Neural cell (in vitro differentiated cells): ENCODE measurements around the gene IL5RA. TPM values are rescaled to one million over a fixed set of nuclear protein-coding genes. Genes with fewer than 3 reads are reported as not detected.

ENCODE experiments used
- H2AFZ ChIP-seq: fragments of 200-600, 300-800 bp; sonication (generic), shearing (Covaris generic); 2 replicates; pipeline ENCODE4 v1.6.0; 2014; ENCODE audit warnings: low read depth, mild to moderate bottlenecking, antibody characterized with exemption, low read length, moderate library complexity
- H3F3A ChIP-seq: fragments of 200-600 bp; shearing (Covaris generic); 2 replicates; pipeline ENCODE4 v1.6.1; 2016; ENCODE audit warnings: mild to moderate bottlenecking, moderate library complexity, mixed read lengths, antibody characterized with exemption, low read length; ENCODE audit not compliant: insufficient read depth, poor library complexity, severe bottlenecking
- H3K27ac ChIP-seq: fragments of 200-600, 300-800 bp; sonication (generic), shearing (Covaris generic); 2 replicates; pipeline ENCODE4 v1.5.1; 2014; ENCODE audit warnings: mild to moderate bottlenecking, low read length, moderate library complexity
- H3K27me3 ChIP-seq: fragments of 300-800, 200-600 bp; sonication (generic), shearing (Covaris generic); 2 replicates; pipeline ENCODE4 v1.6.0; 2014; ENCODE audit warnings: mild to moderate bottlenecking, low read depth, low read length, moderate library complexity; ENCODE audit not compliant: insufficient read depth
- H3K36me3 ChIP-seq: fragments of 300-800, 200-600 bp; sonication (generic), shearing (Covaris generic); 2 replicates; pipeline ENCODE4 v1.5.1; 2014; ENCODE audit warnings: mild to moderate bottlenecking, antibody characterized with exemption, low read length, moderate library complexity; ENCODE audit not compliant: insufficient read depth
- H3K4me2 ChIP-seq: fragments of 300-800, 200-600 bp; sonication (generic), shearing (Covaris generic); 2 replicates; pipeline ENCODE4 v1.6.0; 2014; ENCODE audit warnings: mild to moderate bottlenecking, low read length
- H3K4me3 ChIP-seq: fragments of 300-800, 200-600 bp; sonication (generic), shearing (Covaris generic); 2 replicates; pipeline ENCODE4 v1.5.1; 2014; ENCODE audit warnings: mild to moderate bottlenecking, low read length, moderate library complexity
- H3K79me2 ChIP-seq: fragments of 200-600 bp; shearing (Covaris generic); replicated peaks from 2 replicates; pipeline ENCODE4 v1.6.0; 2014; ENCODE audit warnings: mild to moderate bottlenecking, low read length, moderate library complexity; ENCODE audit not compliant: insufficient read depth
- H3K9ac ChIP-seq: fragments of 300-800, 200-600 bp; sonication (generic), shearing (Covaris generic); 2 replicates; pipeline ENCODE4 v1.6.1; 2016; ENCODE audit warnings: mild to moderate bottlenecking, low read length, mixed read lengths
- H3K9me2 ChIP-seq: fragments of 200-600 bp; shearing (Covaris generic); 2 replicates; pipeline ENCODE4 v1.6.1; 2016; ENCODE audit warnings: mild to moderate bottlenecking, low read length, mixed read lengths; ENCODE audit not compliant: insufficient read depth
- H3K9me3 ChIP-seq: fragments of 200-600, 300-800 bp; sonication (generic), shearing (Covaris generic); 2 replicates; pipeline ENCODE4 v1.6.1; 2016; ENCODE audit warnings: mild to moderate bottlenecking, mixed run types, low read length, moderate library complexity, mixed read lengths
- H4K20me1 ChIP-seq: fragments of 200-600 bp; shearing (Covaris generic); 2 replicates; pipeline ENCODE4 v1.6.1; 2016; ENCODE audit warnings: mild to moderate bottlenecking, mixed run types; ENCODE audit not compliant: insufficient read depth
- CTCF ChIP-seq: fragments of 450-650 bp; IDR thresholded peaks from 2 replicates; pipeline ENCODE4 v1.5.1; 2014; ENCODE audit warnings: antibody characterized with exemption, mild to moderate bottlenecking, moderate library complexity; ENCODE audit not compliant: poor library complexity, severe bottlenecking
- EP300 ChIP-seq: fragments of 450-650 bp; conservative IDR thresholded peaks from 2 replicates; pipeline ENCODE4 v1.6.1; 2014; ENCODE audit warnings: antibody characterized with exemption, mild to moderate bottlenecking, moderate library complexity; ENCODE audit not compliant: poor library complexity, severe bottlenecking
- EZH2 ChIP-seq: fragments of 200-600, 300-800 bp; shearing (Covaris generic), sonication (generic); IDR thresholded peaks from 2 replicates; pipeline ENCODE4 v1.6.1; 2014; ENCODE audit warnings: antibody characterized with exemption, low read length, borderline replicate concordance, mild to moderate bottlenecking; ENCODE audit not compliant: insufficient read depth, poor library complexity, severe bottlenecking
- MXI1 ChIP-seq: fragments of 450-650 bp; conservative IDR thresholded peaks from 2 replicates; pipeline ENCODE4 v1.6.1; 2014; ENCODE audit warnings: antibody characterized with exemption, mild to moderate bottlenecking; ENCODE audit not compliant: poor library complexity, severe bottlenecking
- POLR2AphosphoS5 ChIP-seq: IDR thresholded peaks from 2 replicates; pipeline ENCODE4 v1.6.1; 2012
- RAD21 ChIP-seq: fragments of 450-650 bp; conservative IDR thresholded peaks from 2 replicates; pipeline ENCODE4 v1.6.1; 2014; ENCODE audit warnings: antibody characterized with exemption, mild to moderate bottlenecking, moderate library complexity
- SMC3 ChIP-seq: fragments of 450-650 bp; conservative IDR thresholded peaks from 2 replicates; pipeline ENCODE4 v1.6.1; 2014; ENCODE audit warnings: antibody characterized with exemption, mild to moderate bottlenecking, moderate library complexity; ENCODE audit not compliant: poor library complexity
- TAF1 ChIP-seq: IDR thresholded peaks from 2 replicates; pipeline ENCODE4 v1.6.1; 2012; ENCODE audit warnings: low read depth
- polyA plus RNA-seq: library from polyadenylated mRNA; depleted of rRNA; stranded (reverse); fragments of >200 nt; gene quantifications from 2 replicates; pipeline ENCODE4 v1.2.3, GENCODE V29; 2014
- TF ChIP-seq, protein P1 (sequence below): IDR thresholded peaks from 2 replicates; pipeline ENCODE4 v1.6.1; 2012; ENCODE audit warnings: borderline replicate concordance

The IL5RA gene
- polyA plus RNA-seq, 1 donor from 2014 or later, result 0.10 TPM

DNA sequence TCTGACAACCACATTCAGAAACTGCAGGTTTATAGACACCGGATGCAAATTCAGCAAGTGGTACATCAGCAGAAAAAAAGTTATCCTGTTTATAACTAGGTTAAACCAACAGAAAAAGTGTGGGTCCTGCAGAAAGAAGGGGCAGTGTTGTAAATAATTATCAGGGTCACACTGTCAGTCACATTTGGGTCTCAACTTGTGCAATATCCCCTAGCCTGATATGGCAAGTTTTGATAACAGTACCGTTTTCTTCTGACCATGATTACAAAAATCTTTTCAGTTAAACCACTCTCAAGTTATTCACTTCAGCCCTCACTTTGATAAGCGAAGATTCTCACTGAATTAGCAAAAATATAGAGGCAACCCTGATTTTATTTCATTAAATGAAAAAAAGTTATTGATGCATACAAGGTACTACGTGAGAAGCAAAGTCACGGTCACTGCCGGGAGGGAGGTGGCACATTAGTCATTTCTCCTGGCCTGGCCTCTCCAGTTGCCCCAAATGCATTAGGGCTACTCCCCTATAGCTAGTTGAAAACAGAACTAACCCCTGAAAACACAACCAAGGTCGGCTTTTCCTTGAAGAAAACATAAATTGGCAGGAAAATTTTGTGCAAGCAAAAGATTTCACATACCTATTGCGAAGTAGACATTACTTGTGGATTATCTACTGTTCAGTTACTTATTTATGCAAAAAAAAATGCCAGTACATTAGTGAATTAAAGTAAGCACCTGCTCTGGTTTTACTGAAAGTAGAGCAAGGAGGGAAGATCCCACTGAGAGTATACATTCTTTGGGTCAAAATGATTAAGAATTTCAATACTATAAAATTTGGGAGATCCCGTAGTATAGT is 28.6 kb downstream of the IL5RA start:
- no peaks in the 10 kb centered on the region for H3K36me3 ChIP-seq
- H3K4me2 ChIP-seq, result no peak overlapping the region
- no peak overlapping the region for H2AFZ ChIP-seq
- H3K9me3 ChIP-seq, result no peaks in the 10 kb centered on the region
- no peaks in the 10 kb centered on the region for H3K79me2 ChIP-seq
- no peaks in the 10 kb centered on the region for H4K20me1 ChIP-seq
- H3F3A ChIP-seq, result no peaks in the 10 kb centered on the region
- no peaks in the 10 kb centered on the region for H3K27me3 ChIP-seq
- TF ChIP-seq CTCF (no peak), SMC3 (no peak), EP300 (no peak), TAF1 (no peak), MXI1 (no peak), RAD21 (no peak), EZH2 (no peak), POLR2AphosphoS5 (no peak)
- TF ChIP-seq, protein P1, sequence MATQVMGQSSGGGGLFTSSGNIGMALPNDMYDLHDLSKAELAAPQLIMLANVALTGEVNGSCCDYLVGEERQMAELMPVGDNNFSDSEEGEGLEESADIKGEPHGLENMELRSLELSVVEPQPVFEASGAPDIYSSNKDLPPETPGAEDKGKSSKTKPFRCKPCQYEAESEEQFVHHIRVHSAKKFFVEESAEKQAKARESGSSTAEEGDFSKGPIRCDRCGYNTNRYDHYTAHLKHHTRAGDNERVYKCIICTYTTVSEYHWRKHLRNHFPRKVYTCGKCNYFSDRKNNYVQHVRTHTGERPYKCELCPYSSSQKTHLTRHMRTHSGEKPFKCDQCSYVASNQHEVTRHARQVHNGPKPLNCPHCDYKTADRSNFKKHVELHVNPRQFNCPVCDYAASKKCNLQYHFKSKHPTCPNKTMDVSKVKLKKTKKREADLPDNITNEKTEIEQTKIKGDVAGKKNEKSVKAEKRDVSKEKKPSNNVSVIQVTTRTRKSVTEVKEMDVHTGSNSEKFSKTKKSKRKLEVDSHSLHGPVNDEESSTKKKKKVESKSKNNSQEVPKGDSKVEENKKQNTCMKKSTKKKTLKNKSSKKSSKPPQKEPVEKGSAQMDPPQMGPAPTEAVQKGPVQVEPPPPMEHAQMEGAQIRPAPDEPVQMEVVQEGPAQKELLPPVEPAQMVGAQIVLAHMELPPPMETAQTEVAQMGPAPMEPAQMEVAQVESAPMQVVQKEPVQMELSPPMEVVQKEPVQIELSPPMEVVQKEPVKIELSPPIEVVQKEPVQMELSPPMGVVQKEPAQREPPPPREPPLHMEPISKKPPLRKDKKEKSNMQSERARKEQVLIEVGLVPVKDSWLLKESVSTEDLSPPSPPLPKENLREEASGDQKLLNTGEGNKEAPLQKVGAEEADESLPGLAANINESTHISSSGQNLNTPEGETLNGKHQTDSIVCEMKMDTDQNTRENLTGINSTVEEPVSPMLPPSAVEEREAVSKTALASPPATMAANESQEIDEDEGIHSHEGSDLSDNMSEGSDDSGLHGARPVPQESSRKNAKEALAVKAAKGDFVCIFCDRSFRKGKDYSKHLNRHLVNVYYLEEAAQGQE, result no peak
- no peak overlapping the region for H3K27ac ChIP-seq
- no peaks in the 10 kb centered on the region for H3K9me2 ChIP-seq
- H3K9ac ChIP-seq, result no peak overlapping the region
- H3K4me3 ChIP-seq, result no peak overlapping the region

- H4K20me1 ChIP-seq, result no peaks in the 10 kb centered on the region
- H3K4me3 ChIP-seq, result no peak overlapping the region
- H3K9me3 ChIP-seq, result no peaks in the 10 kb centered on the region
- no peak for TF ChIP-seq EP300
- TF ChIP-seq POLR2AphosphoS5, result no peak
- no peak for TF ChIP-seq MXI1
- no peak for TF ChIP-seq RAD21
- TF ChIP-seq, protein P1, result no peak
- TF ChIP-seq TAF1, result no peak
- TF ChIP-seq EZH2, result no peak
- TF ChIP-seq CTCF, result no peak
- no peak for TF ChIP-seq SMC3
- H3K79me2 ChIP-seq, result no peaks in the 10 kb centered on the region
- H3K27me3 ChIP-seq, result no peaks in the 10 kb centered on the region
- H3F3A ChIP-seq, result no peaks in the 10 kb centered on the region
- H3K9ac ChIP-seq, result no peak overlapping the region
- no peak overlapping the region for H2AFZ ChIP-seq
- no peak overlapping the region for H3K27ac ChIP-seq
- H3K4me2 ChIP-seq, result no peak overlapping the region
- H3K9me2 ChIP-seq, result no peaks in the 10 kb centered on the region
- H3K36me3 ChIP-seq, result no peaks in the 10 kb centered on the region
Observed at GRCh38 chr3:3080309-3080708, 29.9 kb downstream of the IL5RA start.
